HepG2 (cell line): ENCODE results near the gene USP20.

Source experiments
- ATM ChIP-seq: fragments of 450-650 bp; IDR thresholded peaks from 2 replicates; pipeline ENCODE4 v1.7.1; 2017; ENCODE audit warnings: mild to moderate bottlenecking, borderline replicate concordance
- FOXM1 ChIP-seq: sonication (generic); formaldehyde crosslinking; IDR thresholded peaks from 2 replicates; pipeline ENCODE4 v1.5.0; 2020; ENCODE audit warnings: missing genetic modification reagents
- ZNF577 ChIP-seq: sonication (generic); formaldehyde crosslinking; IDR thresholded peaks from 2 replicates; pipeline ENCODE4 v1.4.0; 2020; ENCODE audit warnings: mild to moderate bottlenecking, low read depth, missing genetic modification reagents, borderline replicate concordance
- TF ChIP-seq, protein P1 (sequence below): sonication (generic); formaldehyde crosslinking; IDR thresholded peaks from 2 replicates; pipeline ENCODE4 v1.5.0; 2020; ENCODE audit warnings: mild to moderate bottlenecking, missing genetic modification reagents, moderate library complexity
- TF ChIP-seq, protein P2 (sequence below), 2 experiments: IDR thresholded peaks; 2 replicates each; pipeline ENCODE4 v1.6.1; 2011 to 2012; ENCODE audit warnings: low read length in 2 of 2, borderline replicate concordance in 1 of 2, low read depth in 1 of 2, mild to moderate bottlenecking in 1 of 2, moderate library complexity in 1 of 2
- TF ChIP-seq, protein P3 (sequence below): IDR thresholded peaks from 2 replicates; pipeline ENCODE4 v1.6.1; 2012; ENCODE audit warnings: inconsistent platforms
- TF ChIP-seq, protein P4 (sequence below), 2 experiments: sonication (generic) in 1 of 2; formaldehyde crosslinking in 1 of 2; IDR thresholded peaks; 2 replicates each; pipeline versions ENCODE4 v1.5.1 to v1.6.1; 2011 to 2020; ENCODE audit warnings: borderline replicate concordance in 1 of 2, low read depth in 1 of 2, low read length in 1 of 2, mild to moderate bottlenecking in 1 of 2, missing genetic modification reagents in 1 of 2, moderate library complexity in 1 of 2
- TF ChIP-seq, protein P5 (sequence below): sonication (generic); formaldehyde crosslinking; IDR thresholded peaks from 2 replicates; pipeline ENCODE4 v1.4.0; 2020; ENCODE audit warnings: missing genetic modification reagents, mild to moderate bottlenecking, borderline replicate concordance
- TF ChIP-seq, protein P6 (sequence below): sonication (generic); formaldehyde crosslinking; IDR thresholded peaks from 2 replicates; pipeline ENCODE4 v1.5.1; 2020; ENCODE audit warnings: mild to moderate bottlenecking, missing genetic modification reagents, moderate library complexity

DNA sequence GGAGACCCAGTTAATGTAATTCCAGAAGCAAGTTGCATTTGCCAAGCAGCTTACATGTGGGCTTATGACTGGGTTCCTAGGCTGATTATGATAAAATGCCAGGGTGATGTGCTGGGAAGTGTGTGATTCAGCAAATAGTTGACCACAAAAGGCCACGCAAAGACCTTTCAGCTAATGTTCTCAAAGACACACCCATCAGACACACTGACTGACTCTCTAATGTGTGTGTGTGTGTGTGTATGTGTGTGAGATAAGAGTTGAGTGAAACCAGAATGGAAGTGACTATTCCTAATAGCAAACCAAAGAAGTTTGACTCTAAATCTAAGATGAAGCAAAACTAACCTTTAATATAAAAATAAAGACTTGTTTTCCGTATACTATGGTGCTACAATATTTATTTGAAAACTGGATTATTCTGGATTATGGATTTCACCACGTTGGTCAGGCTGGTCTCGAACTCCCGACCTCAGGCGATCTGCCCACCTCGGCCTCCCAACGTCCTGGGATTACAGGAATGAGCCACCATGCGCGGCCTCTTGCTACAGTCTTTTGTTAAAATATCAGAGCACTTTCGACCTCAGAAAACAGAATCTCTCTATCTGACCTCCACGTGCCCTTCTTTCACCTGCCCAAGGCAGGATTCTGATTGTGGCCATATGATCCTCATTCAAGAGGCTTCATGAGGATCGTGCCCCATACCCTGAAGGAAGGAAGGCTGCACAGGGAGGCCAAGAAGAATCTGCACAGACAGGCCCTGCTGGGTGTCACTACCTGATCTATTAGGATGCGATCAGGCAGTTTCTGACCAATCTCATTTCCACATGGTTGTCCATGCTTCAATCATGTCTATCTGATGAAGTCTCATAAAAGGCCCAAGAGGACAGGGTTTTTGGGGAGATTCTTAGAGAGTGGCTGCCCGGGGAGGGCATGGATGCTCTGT is 75.6 kb downstream of the USP20 start:
- TF ChIP-seq, protein P1, sequence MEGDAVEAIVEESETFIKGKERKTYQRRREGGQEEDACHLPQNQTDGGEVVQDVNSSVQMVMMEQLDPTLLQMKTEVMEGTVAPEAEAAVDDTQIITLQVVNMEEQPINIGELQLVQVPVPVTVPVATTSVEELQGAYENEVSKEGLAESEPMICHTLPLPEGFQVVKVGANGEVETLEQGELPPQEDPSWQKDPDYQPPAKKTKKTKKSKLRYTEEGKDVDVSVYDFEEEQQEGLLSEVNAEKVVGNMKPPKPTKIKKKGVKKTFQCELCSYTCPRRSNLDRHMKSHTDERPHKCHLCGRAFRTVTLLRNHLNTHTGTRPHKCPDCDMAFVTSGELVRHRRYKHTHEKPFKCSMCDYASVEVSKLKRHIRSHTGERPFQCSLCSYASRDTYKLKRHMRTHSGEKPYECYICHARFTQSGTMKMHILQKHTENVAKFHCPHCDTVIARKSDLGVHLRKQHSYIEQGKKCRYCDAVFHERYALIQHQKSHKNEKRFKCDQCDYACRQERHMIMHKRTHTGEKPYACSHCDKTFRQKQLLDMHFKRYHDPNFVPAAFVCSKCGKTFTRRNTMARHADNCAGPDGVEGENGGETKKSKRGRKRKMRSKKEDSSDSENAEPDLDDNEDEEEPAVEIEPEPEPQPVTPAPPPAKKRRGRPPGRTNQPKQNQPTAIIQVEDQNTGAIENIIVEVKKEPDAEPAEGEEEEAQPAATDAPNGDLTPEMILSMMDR (CRISPR knock-in tag): no peak
- TF ChIP-seq, protein P2, sequence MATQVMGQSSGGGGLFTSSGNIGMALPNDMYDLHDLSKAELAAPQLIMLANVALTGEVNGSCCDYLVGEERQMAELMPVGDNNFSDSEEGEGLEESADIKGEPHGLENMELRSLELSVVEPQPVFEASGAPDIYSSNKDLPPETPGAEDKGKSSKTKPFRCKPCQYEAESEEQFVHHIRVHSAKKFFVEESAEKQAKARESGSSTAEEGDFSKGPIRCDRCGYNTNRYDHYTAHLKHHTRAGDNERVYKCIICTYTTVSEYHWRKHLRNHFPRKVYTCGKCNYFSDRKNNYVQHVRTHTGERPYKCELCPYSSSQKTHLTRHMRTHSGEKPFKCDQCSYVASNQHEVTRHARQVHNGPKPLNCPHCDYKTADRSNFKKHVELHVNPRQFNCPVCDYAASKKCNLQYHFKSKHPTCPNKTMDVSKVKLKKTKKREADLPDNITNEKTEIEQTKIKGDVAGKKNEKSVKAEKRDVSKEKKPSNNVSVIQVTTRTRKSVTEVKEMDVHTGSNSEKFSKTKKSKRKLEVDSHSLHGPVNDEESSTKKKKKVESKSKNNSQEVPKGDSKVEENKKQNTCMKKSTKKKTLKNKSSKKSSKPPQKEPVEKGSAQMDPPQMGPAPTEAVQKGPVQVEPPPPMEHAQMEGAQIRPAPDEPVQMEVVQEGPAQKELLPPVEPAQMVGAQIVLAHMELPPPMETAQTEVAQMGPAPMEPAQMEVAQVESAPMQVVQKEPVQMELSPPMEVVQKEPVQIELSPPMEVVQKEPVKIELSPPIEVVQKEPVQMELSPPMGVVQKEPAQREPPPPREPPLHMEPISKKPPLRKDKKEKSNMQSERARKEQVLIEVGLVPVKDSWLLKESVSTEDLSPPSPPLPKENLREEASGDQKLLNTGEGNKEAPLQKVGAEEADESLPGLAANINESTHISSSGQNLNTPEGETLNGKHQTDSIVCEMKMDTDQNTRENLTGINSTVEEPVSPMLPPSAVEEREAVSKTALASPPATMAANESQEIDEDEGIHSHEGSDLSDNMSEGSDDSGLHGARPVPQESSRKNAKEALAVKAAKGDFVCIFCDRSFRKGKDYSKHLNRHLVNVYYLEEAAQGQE (IDR thresholded peaks at IDR 0.05; ENCODE audit: borderline replicate concordance in 1 of 2, low read depth in 1 of 2, low read length in 2 of 2): no peak
- TF ChIP-seq, protein P3, sequence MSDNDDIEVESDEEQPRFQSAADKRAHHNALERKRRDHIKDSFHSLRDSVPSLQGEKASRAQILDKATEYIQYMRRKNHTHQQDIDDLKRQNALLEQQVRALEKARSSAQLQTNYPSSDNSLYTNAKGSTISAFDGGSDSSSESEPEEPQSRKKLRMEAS: no peak
- TF ChIP-seq, protein P4, sequence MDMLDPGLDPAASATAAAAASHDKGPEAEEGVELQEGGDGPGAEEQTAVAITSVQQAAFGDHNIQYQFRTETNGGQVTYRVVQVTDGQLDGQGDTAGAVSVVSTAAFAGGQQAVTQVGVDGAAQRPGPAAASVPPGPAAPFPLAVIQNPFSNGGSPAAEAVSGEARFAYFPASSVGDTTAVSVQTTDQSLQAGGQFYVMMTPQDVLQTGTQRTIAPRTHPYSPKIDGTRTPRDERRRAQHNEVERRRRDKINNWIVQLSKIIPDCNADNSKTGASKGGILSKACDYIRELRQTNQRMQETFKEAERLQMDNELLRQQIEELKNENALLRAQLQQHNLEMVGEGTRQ (IDR thresholded peaks at IDR 0.05; ENCODE audit: low read depth, low read length): no peak
- TF ChIP-seq, protein P4 (CRISPR knock-in tag; IDR thresholded peaks at IDR 0.05; ENCODE audit: borderline replicate concordance): no peak
- no peak for TF ChIP-seq ZNF577 (CRISPR knock-in tag)
- TF ChIP-seq, protein P5, sequence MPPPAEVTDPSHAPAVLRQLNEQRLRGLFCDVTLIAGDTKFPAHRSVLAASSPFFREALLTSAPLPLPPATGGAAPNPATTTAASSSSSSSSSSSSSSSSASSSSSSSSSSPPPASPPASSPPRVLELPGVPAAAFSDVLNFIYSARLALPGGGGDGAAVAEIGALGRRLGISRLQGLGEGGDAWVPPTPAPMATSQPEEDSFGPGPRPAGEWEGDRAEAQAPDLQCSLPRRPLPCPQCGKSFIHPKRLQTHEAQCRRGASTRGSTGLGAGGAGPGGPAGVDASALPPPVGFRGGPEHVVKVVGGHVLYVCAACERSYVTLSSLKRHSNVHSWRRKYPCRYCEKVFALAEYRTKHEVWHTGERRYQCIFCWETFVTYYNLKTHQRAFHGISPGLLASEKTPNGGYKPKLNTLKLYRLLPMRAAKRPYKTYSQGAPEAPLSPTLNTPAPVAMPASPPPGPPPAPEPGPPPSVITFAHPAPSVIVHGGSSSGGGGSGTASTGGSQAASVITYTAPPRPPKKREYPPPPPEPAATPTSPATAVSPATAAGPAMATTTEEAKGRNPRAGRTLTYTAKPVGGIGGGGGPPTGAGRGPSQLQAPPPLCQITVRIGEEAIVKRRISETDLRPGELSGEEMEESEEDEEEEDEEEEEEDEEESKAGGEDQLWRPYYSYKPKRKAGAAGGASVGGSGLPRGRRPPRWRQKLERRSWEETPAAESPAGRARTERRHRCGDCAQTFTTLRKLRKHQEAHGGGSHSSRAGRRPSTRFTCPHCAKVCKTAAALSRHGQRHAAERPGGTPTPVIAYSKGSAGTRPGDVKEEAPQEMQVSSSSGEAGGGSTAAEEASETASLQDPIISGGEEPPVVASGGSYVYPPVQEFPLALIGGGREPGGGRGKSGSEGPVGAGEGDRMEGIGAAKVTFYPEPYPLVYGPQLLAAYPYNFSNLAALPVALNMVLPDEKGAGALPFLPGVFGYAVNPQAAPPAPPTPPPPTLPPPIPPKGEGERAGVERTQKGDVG (CRISPR knock-in tag): no peak
- no peak for TF ChIP-seq ATM
- TF ChIP-seq, protein P6, sequence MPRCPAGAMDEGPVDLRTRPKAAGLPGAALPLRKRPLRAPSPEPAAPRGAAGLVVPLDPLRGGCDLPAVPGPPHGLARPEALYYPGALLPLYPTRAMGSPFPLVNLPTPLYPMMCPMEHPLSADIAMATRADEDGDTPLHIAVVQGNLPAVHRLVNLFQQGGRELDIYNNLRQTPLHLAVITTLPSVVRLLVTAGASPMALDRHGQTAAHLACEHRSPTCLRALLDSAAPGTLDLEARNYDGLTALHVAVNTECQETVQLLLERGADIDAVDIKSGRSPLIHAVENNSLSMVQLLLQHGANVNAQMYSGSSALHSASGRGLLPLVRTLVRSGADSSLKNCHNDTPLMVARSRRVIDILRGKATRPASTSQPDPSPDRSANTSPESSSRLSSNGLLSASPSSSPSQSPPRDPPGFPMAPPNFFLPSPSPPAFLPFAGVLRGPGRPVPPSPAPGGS: no peak
- TF ChIP-seq FOXM1 (CRISPR knock-in tag): no peak
